Ishikawa (cell line): ENCODE measurements around the gene SLCO3A1.

Experiments used
- CEBPB ChIP-seq: IDR thresholded peaks from 2 replicates; pipeline ENCODE4 v1.6.1; 2012
- CREB1 ChIP-seq: IDR thresholded peaks from 2 replicates; pipeline ENCODE4 v1.6.1; 2012; ENCODE audit warnings: low read depth
- EGR1 ChIP-seq: IDR thresholded peaks from 2 replicates; pipeline ENCODE4 v1.6.1; 2012
- EP300 ChIP-seq: IDR thresholded peaks from 2 replicates; pipeline ENCODE4 v1.6.1; 2012; ENCODE audit warnings: borderline replicate concordance
- FOXM1 ChIP-seq: IDR thresholded peaks from 2 replicates; pipeline ENCODE4 v1.6.1; 2012; ENCODE audit warnings: low read depth, borderline replicate concordance
- MAX ChIP-seq: IDR thresholded peaks from 2 replicates; pipeline ENCODE4 v1.6.1; 2012
- NFIC ChIP-seq: IDR thresholded peaks from 2 replicates; pipeline ENCODE4 v1.6.1; 2012
- RAD21 ChIP-seq: IDR thresholded peaks from 2 replicates; pipeline ENCODE4 v1.6.1; 2012; ENCODE audit warnings: low read depth
- REST ChIP-seq: IDR thresholded peaks from 2 replicates; pipeline ENCODE4 v1.6.1; 2012; ENCODE audit warnings: low read depth, mild to moderate bottlenecking
- TAF1 ChIP-seq: IDR thresholded peaks from 2 replicates; pipeline ENCODE4 v1.6.1; 2012; ENCODE audit warnings: low read depth, mild to moderate bottlenecking
- TCF12 ChIP-seq: IDR thresholded peaks from 2 replicates; pipeline ENCODE4 v1.6.1; 2012; ENCODE audit warnings: low read depth
- TEAD4 ChIP-seq: IDR thresholded peaks from 2 replicates; pipeline ENCODE4 v1.6.1; 2012
- USF1 ChIP-seq: IDR thresholded peaks from 2 replicates; pipeline ENCODE4 v1.6.1; 2012
- YY1 ChIP-seq: IDR thresholded peaks from 2 replicates; pipeline ENCODE4 v1.6.1; 2012; ENCODE audit warnings: low read depth
- ZBTB7A ChIP-seq: IDR thresholded peaks from 2 replicates; pipeline ENCODE4 v1.6.1; 2012; ENCODE audit warnings: low read depth

SLCO3A1 gene

GRCh38 chr15:92196342-92196741 lies 342.8 kb downstream of the SLCO3A1 start:
- TF ChIP-seq EGR1 (no peak), YY1 (no peak), RAD21 (no peak), TCF12 (no peak), EP300 (no peak), TEAD4 (no peak), USF1 (no peak), NFIC (no peak), FOXM1 (no peak), ZBTB7A (no peak), CREB1 (no peak), CEBPB (no peak), MAX (no peak), REST (no peak), TAF1 (no peak)

GRCh38 chr15:92197746-92198145 lies 344.2 kb downstream of the SLCO3A1 start:
- no peak for TF ChIP-seq EP300
- TF ChIP-seq RAD21, result no peak

- TF ChIP-seq USF1 (no peak), ZBTB7A (no peak), EGR1 (no peak), CEBPB (no peak), TCF12 (no peak), EP300 (no peak)
Measured at GRCh38 chr15:92200891-92201290, 347.4 kb downstream of the SLCO3A1 start.

GRCh38 chr15:92205255-92205739 lies 351.8 kb downstream of the SLCO3A1 start:
- TF ChIP-seq TCF12, result no peak
- no peak for TF ChIP-seq EGR1
- TF ChIP-seq EP300, result no peak
- no peak for TF ChIP-seq TAF1
- no peak for TF ChIP-seq MAX
- no peak for TF ChIP-seq ZBTB7A
- TF ChIP-seq NFIC, result no peak
- TF ChIP-seq CEBPB, result no peak
- TF ChIP-seq RAD21, result no peak
- no peak for TF ChIP-seq YY1
